CD4-positive, alpha-beta T cell treated with Interleukin-4 for 4 hours (primary cell): Measurements from ENCODE around the gene RAPGEF3.

ENCODE experiments used
- DNase-seq: peaks from one replicate; pipeline ENCODE4 v3.0.0-alpha.2; 2020

RAPGEF3 gene

DNA sequence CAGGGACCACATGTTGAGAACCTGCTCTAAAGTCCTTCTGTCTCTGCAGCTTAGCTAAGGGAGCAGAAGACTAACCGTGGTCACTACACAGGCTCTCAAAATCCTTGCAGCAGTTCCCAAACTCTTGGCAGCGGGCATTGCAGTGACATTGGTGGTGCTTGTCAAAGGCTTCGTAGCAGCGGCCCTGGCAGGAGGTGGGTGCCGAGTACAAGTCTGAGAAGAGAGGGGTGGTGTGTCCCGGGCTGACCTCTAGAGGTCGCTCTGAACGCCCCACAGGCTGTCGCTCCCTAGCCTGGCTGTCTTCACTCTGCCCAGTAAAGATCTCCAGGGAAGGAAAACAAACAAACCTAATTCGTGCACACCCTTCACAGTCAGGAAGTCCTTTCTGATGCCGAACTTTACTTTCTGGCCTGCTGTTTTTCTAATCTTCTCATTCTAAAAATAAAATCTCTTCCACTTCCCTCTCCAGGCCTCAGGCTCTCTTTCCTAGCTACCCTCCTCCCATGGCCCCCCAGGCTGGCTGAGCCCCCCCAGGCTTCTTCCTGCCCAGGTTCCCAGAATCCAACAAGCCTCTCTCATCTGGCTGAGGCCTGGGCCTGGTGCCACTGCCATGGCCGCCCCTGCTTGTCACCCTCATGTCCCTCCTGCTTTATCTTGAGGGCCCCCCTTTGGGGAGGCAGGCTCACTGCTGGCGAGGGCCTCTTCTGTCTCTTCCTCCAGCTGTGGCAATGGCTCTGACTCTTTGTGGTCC is 41.1 kb downstream of the RAPGEF3 start:
- DNase-seq: peak; percentile 44

DNA sequence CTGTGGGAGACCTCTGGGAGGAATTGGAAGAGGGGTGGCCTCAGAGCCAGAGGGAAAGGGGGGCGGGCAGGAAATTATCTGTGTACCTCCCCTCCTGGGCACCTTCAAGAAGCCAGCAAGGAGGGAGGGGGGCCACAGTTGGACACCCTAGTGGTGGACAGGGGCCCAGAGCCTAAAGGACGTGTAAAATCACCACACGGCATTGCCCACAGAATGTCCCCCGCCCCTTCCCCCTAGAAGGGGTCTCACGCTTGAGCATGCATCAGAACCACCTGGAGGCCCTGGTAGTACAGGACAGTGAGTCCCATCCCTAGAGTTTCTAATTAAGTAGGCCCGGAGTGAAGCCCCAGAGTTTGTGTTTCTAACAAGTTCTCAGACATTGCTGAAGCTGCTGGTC is 41.6 kb downstream of the RAPGEF3 start:
- no peak for DNase-seq

DNA sequence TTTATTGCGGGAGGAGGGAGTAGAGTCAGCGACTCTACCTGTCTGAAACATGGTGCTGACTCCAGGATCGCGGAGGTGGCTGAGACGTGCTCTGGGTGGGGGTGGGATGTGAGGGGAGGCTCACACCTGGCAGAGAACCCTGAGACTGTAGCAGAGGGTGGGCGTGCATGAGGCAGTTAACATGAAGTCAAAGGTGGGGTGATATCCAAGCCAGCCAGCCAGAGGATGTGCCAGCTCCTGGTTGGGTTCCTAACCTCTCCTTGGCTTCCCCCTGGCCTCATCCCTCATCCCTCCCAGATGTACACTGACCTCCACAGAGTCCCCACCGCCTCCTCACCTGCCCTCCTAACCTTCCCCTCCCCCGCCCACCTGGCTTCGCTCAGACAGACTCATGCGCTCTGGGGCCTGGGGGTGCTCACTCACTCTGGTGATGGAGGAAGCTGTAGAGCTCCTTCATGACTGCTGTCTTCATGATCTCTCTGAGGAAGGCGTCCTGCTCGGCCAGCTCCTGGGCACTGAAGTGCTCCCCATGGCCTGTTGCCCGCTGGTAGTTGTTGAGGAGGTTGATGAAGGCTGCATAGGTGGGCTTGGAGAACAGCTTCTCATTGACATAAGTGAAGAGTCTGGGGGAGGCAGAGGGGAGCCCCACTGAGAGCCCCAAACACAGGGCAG is 42.7 kb downstream of the RAPGEF3 start:
- no peak for DNase-seq

DNA sequence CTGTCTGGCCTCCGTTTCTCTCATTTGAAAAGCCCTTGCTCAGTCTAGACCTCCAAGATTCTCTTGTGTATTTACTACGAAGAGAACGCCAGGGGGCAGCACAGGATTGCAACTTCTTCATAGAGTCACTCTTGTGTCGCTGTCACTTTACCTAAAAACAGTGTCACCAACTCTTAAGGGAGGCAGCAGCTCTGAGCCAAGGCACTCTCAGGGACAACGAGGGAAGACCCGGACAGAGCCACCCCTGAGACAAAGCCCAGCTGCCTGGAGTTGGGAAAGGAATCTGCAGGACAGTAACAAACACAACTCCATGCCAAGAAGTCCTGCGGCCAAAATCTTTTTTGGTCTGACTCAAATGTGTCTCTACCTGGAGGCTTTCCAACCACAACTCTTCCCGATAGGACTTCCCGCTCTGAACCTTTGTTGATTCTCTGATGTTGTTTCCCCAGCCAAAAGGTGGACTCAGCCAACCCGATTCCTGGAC is 43.2 kb downstream of the RAPGEF3 start:
- DNase-seq: peak; percentile 84

DNA sequence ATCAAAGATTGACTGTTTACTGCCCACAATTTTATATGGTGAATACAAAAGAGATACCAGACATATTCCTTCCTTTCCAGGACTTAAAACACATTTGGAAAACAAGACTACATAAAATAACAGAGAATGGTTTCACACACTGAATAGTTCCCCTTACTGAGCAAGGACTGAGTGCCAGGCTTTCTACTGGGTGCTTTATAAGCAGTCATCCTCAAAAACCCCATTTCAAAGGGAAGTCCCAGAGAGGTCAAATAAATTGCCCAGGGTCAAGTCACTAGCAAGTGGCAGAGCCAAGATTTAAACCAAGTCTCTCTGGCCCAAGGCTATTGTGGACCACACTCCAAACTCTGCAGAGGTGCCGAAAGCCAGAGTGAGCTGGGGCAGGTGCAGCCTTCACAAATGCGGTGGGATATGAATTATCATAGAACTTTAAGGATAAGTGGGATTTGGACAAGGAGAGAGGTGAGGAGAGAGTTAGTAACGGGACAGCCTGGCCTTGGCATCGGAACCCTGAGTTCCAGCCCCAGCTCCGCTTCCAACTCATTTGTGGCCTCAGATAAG is 43.8 kb downstream of the RAPGEF3 start:
- no peak for DNase-seq

DNA sequence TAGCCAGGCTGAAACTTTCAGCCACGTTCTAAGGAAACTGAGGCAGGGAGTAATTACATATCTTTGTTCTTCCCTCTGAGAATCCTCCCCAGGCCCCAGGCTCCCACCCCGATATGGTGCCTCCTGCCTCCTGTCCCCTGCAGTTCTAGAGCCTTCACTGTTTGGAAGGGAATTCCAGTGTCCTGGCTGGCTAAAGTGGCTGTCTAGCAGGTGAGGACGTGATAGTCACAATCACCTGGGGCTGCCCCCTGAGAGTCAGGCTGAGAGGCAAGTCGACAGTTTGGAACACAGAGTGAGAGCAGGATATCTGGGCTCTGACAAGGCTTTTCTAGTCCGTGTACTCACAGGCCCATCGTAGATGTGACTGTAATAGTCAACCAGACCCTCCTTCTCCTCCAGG is 46.5 kb downstream of the RAPGEF3 start:
- DNase-seq: no peak

DNA sequence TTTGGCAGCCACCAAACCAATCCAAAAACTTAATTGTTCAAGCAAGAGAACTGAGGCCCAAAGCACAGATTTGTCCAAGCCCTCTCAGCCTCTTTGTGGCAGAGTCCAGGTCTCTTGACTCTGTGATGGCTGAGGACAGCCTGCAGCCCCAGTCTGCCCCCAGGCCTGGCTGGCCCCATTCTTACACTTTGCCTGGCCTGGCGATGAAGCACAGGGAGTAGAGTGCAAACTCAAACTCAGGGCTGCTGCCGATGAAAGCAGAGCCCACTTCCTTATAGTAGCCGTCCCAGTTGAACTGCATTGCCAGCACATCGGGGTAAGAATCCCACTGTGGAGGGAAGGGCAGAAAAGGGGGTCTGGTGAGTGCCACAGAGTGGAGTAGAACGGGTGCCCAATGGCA is 47.2 kb downstream of the RAPGEF3 start:
- DNase-seq: no peak

DNA sequence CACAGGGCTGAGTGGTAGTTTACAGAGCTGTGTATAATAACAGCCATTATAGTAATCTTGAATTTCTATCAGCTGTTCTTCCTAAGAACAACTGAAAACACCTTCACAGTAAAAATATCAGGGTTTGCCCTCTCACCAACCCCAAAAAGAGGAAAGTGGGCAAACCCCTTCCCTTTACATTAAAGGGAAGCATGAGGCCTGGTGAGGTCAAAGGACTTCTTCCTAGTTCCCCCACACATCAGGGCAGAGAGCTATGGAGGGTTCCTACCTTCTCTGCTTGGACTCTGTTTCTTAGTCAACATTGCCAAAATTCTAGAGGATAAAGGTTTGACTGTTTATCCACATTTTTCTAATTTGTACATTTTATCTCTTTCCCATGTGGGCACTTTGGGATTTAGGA is 48.4 kb downstream of the RAPGEF3 start:
- DNase-seq: no peak

DNA sequence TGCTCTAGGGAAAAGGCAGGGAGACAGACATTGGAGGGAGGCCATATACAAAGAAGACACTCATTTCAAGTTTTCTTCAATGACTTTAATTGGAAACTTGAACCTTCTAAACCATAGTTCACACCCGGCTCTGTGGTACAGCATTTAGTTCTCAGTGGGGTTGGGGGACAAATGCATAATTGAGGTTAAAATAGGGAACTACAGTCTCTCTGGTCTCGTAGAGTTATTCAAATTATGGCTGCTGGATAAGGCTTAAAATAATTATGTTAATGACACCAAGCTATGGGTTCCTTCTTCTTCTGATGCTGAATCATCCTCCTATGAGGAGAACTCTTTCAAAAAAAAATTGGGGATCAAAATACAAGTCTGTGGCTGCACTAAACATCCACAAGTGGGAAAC is 49.0 kb downstream of the RAPGEF3 start:
- DNase-seq: no peak

DNA sequence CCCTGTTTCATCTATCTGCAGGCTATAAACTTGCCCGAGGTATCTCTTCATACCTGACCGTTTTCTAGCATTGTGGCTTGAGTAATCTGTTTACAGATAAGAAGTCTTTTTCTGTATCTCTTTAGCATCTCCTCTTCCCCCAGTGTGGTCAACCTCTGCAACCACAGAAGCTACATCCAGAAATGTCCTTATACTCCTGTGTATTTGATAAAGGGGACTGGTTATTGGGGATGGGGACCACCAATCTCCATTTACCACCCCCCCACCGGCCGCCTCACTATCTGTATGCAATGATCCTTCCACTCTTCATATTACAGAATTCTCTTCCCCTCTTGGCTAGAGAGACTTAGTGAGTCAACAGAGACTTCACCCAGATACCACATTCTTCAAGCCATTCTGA is 49.4 kb downstream of the RAPGEF3 start:
- no peak for DNase-seq

DNA sequence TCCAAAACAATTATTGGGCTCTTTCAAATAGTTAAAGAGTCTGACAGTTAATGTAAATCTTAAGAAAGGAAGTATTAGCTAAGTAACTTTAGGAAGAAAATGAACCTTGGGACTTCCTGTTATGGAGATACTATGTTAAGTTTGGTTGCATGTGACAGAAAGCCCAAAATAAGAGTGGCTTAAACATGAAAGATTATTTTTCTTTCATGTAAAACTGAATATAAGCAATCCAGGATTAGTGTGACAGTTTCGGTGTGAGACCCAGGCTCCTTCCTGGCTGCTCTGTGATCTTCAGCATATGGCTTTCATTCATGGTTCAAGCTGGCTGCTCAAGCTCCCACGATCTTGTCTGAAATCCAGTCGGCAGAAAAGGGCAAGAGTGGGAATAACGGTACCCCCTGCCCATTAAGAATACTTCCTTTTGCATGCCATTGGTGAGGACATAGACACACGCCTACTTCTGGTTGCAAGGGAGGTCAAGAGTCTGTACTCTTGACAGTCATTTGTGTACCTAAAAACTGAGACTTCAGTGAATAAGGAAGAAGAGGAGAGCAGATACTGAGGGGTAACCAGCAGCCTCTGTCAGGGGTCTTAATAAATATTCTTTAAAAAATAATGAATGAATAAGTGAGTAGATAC is 50.7 kb downstream of the RAPGEF3 start:
- DNase-seq: no peak

DNA sequence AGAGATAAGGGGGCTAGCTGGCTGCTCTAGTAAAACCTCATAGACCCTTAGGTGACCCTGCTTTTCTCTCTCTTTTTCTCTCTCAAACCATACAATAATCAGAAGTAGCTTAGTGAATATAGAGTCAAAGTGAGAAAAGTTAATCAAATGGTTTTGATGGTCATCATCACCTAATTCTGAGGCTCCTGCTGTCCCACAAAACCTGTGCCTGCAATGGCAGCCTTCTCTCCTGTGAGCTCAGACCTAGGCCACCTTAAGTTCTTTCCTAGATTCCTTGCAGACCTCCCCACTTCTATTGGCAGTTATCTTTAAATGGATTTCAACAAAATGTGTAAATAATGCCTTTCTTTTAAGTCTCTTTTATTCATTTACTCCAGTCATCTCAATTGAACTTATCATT is 51.3 kb downstream of the RAPGEF3 start:
- DNase-seq: no peak

DNA sequence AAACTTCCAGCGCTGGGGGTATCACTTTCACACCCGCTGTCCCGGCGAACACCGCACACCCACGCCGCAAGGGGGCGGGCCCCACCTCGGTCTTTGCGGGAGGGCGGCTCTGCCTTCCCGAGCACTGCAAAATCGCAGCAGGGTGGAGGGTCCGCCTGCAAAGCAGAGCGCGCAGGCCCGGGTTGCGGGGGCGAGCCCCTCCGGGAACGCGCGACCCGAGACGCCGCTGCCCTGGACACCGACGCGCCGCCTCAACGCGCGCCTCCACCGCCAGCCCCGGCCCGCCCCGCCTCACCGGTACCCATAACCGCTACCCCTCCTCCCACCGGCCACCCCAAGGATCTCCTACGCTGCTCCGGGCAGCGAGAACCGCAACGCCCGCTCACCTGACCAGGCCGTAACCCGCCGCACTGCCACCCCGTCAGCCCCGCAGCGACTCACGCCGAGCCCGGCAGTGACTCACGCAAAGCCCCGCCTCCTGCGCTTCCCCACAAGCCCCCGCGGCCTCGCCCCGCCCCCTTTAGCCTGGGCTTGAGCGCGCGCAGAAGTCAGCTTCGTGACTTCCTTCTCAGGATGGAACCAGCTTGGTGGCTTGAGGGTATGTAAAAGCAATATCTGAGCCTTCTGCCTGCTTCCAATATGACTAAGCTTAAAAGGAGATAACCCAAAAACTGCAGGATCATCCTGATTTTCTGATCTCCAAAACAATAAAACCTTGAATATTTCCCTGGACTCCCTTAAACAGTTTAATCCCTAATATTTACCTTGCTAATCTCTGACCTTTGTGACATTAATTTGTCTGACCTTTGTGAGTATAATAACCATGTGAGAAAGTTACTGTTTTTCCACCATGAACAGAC is 52.9 kb downstream of the RAPGEF3 start, which contains the start of gene RPAP3:
Gene RPAP3, minus strand, starts transcription at position 465 of the 860 bp plus-strand sequence. CDS start 3,190 bp downstream, outside the sequence.
- peak; percentile 94 for DNase-seq

DNA sequence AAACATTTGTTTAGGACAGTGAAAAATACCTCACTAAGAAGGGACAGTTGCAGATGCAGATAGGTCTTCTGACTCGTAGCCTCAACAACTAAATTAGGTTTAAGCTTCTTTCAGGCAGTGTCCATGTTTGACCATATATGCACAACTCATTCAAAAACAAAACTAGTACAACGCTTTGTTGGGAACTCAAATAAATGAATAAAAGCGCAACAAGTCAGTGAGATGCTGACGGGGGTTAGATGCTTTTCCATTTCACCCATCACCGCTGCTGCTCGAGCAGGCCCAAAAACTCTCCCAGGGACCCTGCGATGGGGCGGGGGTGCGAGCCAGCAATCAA is 53.5 kb downstream of the RAPGEF3 start:
- DNase-seq: no peak

DNA sequence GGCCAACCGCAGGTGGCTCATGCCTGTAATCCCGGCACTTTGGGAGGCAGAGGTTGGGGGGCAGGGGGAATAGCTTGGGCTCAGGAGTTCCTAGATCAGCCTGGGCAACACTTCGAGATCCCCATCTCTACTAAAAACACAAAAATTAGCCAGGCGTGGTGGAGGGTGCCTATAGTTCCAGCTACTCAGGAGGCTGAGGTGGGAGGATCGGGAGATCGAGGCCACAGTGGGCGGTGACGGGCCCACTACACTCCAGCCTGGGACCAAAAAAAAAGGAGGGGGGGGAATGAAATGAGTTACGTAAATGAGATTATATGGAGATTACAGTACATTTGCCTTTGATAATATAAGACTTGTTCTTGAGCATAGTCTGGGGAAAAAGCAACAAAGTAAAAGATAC is 54.0 kb downstream of the RAPGEF3 start:
- no peak for DNase-seq

DNA sequence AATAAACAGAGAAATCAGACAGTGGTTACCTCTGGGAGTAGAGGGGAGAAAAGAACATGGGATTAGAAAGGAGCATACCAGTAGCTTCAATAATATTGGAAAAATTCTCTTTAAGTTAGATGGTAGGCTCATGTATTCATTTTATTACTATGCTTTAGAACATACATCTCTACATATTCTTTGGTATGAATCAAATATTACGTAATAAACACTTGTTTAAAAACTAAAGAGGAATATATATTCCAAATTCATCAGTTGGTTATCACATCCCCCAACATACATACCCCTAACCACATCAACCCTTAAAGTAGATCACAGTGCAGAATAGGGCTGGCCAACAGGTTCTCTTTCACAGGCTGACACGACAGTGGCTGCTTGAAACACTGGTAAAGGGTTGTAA is 58.4 kb downstream of the RAPGEF3 start:
- no peak for DNase-seq

DNA sequence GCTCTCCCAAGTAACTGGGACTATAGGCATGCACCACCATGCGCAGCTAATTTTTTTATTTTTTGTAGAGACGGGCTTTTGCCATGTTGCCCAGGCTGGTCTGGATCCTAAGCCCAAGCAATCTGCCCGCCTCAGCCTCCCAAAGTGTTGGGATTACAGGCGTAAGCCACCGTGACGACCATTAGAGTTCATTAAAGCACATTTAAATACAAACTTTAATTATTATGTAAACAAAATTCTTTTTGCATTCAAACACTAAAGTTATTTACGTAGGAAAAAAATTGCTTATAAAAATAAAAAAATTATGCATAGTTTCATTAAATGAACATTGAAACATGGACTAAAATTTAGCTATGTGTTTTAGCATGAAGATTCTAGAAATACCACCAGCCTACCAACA is 60.0 kb downstream of the RAPGEF3 start:
- no peak for DNase-seq

DNA sequence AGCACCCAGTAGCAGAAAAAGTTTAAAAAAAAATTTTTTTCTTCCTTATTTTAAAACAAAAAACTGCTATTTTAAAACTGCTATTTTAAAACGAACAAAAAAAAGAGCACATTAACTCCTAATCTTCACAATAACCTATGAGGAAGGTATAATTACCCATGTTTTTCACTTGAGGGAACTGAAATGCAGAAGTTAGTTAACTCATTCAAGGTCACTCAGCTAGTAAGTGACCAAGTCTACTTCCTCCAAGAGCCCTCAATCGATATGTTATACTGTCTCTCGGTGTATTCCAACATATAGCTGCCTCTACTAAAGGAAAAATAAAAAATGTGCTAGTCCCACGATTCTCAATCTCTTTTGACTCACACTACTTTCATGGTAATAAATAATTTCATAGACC is 60.6 kb downstream of the RAPGEF3 start:
- DNase-seq: no peak

DNA sequence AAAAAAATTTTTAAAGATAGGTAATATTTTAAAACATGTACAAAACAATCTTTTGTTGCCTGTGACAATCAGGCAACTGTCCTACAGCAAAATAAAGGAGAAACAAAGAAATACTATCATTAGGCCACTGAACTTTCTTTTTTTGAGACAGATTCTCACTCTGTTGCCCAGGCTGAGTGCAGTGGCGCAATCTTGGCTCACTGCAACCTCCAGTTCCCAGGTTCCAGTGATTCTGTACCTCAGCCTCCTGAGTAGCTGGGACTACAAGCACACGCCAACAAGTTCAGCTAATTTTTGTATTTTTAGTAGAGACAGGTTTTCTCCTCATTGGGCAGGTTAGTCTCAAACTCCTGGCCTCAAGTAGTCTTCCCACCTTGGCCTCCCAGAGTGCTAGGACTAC is 69.5 kb downstream of the RAPGEF3 start:
- DNase-seq: no peak

DNA sequence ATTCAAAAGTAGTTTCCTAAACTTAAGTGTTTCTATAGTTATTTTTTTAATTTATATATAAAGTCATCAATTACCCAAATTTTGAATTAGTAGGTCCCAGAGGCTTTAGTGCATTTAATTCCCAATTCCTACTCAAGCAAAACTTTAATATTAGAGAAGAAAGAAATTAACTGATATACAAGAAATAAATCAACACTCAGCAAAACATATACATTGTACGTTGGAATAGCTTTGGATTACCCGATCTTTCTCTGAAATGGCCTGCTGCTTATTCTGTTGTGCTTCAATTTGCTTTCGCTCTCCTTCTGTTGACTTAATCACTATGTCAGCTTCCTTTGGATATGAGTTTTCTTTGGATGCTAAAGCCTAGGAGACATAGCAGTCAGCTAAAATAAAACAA is 71.0 kb downstream of the RAPGEF3 start:
- no peak for DNase-seq

DNA sequence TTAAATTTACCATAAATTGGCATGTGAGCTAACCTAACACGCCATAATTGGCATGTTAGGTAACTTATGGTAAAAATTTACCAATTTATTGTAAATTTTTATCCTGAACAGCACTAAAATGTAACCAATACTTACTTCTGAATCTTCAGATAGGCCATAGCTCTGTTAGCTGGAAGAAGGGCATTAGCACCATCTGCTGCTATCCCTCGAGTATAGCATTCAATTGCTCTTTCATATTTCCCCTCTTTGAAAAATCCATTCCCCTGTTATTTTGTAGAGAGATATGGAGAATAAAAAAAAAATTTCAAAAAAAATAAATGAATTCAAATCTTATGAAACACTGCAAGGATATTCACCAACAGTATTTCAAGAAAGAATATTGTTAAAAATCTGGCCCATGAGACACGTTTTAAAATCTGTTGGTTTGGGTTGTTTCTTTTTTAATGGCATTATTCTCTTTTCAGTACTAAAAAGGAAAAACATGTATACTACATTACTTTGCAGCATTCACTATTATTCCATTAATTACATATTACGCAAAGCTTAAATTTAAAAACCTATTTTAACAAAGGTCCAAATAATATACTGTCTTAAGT is 71.9 kb downstream of the RAPGEF3 start:
- peak; percentile 14 for DNase-seq
